22Rv1 (cell line): Measurements from ENCODE around the gene KCNIP1.

ENCODE experiments used
- ZFX ChIP-seq: fragments of 450-650 bp; IDR thresholded peaks from 2 replicates; pipeline ENCODE4 v1.6.1; 2017; ENCODE audit warnings: antibody characterized with exemption, borderline replicate concordance
- TF ChIP-seq, protein P1 (sequence below): fragments of 450-650 bp; IDR thresholded peaks from 2 replicates; pipeline ENCODE4 v1.5.1; 2017; ENCODE audit warnings: mild to moderate bottlenecking

DNA sequence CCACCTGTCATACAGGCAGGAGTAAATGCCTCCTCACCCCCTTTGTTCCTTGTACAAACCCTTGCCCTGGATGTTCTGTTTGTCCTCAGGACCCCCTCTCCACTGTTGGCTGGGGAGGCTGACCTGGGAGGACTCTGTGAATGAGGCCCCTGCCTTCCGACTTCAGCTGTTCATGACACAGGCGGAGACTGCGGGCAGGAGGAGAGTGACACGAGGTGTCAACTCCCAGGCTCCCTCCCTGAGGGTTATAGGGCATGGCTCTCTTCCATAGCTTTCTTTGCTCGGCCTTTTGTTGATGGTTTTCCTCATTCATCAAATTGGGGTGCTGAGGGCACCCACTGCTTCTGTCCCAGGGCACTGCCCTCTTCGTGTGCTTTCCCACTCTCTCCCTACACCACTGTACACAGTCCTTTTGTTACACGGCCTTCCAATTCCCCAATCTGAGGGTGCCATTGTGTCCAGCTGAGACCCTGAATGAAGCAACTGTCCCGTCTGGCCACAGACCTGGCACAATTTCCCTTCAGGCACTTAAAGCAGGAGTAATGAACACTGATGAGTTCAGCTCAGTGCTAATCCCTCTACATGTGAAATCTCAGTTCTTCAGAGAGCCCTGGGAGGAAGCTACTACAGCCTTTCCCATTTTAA is 33.8 kb downstream of the KCNIP1 start:
- no peak for TF ChIP-seq ZFX
- TF ChIP-seq, protein P1, sequence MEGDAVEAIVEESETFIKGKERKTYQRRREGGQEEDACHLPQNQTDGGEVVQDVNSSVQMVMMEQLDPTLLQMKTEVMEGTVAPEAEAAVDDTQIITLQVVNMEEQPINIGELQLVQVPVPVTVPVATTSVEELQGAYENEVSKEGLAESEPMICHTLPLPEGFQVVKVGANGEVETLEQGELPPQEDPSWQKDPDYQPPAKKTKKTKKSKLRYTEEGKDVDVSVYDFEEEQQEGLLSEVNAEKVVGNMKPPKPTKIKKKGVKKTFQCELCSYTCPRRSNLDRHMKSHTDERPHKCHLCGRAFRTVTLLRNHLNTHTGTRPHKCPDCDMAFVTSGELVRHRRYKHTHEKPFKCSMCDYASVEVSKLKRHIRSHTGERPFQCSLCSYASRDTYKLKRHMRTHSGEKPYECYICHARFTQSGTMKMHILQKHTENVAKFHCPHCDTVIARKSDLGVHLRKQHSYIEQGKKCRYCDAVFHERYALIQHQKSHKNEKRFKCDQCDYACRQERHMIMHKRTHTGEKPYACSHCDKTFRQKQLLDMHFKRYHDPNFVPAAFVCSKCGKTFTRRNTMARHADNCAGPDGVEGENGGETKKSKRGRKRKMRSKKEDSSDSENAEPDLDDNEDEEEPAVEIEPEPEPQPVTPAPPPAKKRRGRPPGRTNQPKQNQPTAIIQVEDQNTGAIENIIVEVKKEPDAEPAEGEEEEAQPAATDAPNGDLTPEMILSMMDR = no peak
